ENCODE data around the gene DRP2. TPM values are rescaled to one million over a fixed set of nuclear protein-coding genes. Genes with fewer than 3 reads are reported as not detected.

Gene DRP2
- total RNA-seq, 1 experiment from 2014 or later = 0.40 TPM

- no peaks in the 10 kb centered on the region for H3K36me3 Mint-ChIP-seq (ENCODE audit: insufficient read depth, unreplicated experiment)
- TF ChIP-seq, protein P1, sequence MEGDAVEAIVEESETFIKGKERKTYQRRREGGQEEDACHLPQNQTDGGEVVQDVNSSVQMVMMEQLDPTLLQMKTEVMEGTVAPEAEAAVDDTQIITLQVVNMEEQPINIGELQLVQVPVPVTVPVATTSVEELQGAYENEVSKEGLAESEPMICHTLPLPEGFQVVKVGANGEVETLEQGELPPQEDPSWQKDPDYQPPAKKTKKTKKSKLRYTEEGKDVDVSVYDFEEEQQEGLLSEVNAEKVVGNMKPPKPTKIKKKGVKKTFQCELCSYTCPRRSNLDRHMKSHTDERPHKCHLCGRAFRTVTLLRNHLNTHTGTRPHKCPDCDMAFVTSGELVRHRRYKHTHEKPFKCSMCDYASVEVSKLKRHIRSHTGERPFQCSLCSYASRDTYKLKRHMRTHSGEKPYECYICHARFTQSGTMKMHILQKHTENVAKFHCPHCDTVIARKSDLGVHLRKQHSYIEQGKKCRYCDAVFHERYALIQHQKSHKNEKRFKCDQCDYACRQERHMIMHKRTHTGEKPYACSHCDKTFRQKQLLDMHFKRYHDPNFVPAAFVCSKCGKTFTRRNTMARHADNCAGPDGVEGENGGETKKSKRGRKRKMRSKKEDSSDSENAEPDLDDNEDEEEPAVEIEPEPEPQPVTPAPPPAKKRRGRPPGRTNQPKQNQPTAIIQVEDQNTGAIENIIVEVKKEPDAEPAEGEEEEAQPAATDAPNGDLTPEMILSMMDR (IDR thresholded peaks at IDR 0.05; ENCODE audit: unreplicated experiment) = no peak
- no peak for DNase-seq (ENCODE audit: unreplicated experiment)
- BruUV-seq (replicated peaks) = no TSS peak
- H3K9me3 Mint-ChIP-seq (ENCODE audit: unreplicated experiment) = no peaks in the 10 kb centered on the region
- H3K4me1 Mint-ChIP-seq (ENCODE audit: insufficient read depth, unreplicated experiment) = no peaks in the 10 kb centered on the region
- H3K27ac Mint-ChIP-seq (ENCODE audit: low read depth, unreplicated experiment) = no peak overlapping the region
- POLR2A ChIA-PET = no interaction called here
- intact Hi-C loops (cut with micrococcal nuclease) = no loop called here
- CTCF ChIA-PET = no interaction called here
- no peak overlapping the region for H3K4me3 Mint-ChIP-seq (ENCODE audit: unreplicated experiment)
- no peaks in the 10 kb centered on the region for H3K27me3 Mint-ChIP-seq (ENCODE audit: insufficient read depth, unreplicated experiment)
Observed at GRCh38 chrX:101303790-101304189, 84.2 kb downstream of the DRP2 start.

Other genes starting within 250 kb of the DRP2 start
- 10.7 and 10.9 TPM in 2 replicates for gene TRMT2B, start 167.7 kb upstream of the DRP2 start, total RNA-seq (2022)
- not detected in 2 replicates for gene TMEM35A, start 140.9 kb upstream of the DRP2 start, total RNA-seq (2022)
- 4.6 TPM in 2 replicates for gene CENPI, start 121.6 kb upstream of the DRP2 start, total RNA-seq (2022)
- gene TAF7L, start 71.5 kb downstream of the DRP2 start, total RNA-seq (2022) = 0.21 TPM in 1 of 2 replicates, not detected in the other
- gene TIMM8A, start 129.0 kb downstream of the DRP2 start, total RNA-seq (2022) = 14.9 and 17.2 TPM in 2 replicates
- not detected in 2 replicates for gene BTK, start 166.4 kb downstream of the DRP2 start, total RNA-seq (2022)
- 445 and 482 TPM in 2 replicates for gene RPL36A, start 171.2 kb downstream of the DRP2 start, total RNA-seq (2022)
- 11.7 and 13.3 TPM in 2 replicates for gene GLA, start 188.1 kb downstream of the DRP2 start, total RNA-seq (2022)
- 35.5 and 44.2 TPM in 2 replicates for gene HNRNPH2, start 188.4 kb downstream of the DRP2 start, total RNA-seq (2022)